Measurements from ENCODE around the gene COQ10A.
"Not testable (repeated sequence)": the region's sequence is repeated elsewhere in the genome, so short reads cannot be mapped to it uniquely, and the experiment has no call there.

Gene COQ10A

DNA sequence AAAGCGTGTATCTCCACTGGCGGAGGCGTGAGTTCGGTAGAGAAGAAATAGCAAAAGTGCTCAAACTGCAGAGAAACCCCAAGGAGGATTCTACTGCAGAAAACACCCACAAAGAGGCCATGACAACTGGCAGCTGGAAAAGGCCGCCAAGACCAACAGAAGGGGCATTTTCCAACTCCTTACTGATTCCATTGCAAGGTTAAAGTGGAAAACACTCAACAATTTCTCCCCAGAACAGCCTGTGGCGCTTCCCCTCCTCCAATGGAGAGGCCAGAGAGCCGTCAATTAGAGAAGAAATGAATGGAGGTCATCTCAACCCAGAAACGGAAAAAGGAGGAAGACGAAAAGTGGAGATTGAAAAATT, 7.9 kb upstream of the COQ10A start:
- peak overlapping the region; percentile 13 for H3K27ac ChIP-seq (ENCODE audit: low read depth, low read length)
- no peaks in the 10 kb centered on the region for H3K27me3 ChIP-seq (ENCODE audit: insufficient read depth, low read length)
- H3K4me1 ChIP-seq (ENCODE audit: control insufficient read depth, insufficient read depth, low read length, unreplicated experiment), result peaks cover 36% of the 10 kb centered on the region
- H3K36me3 ChIP-seq (ENCODE audit: insufficient read depth, low read length), result peaks cover 15% of the 10 kb centered on the region
- peak overlapping the region; percentile 90 for H3K4me3 ChIP-seq (ENCODE audit: low read depth, low read length)
- peaks cover 38% of the 10 kb centered on the region for H3K79me2 ChIP-seq (ENCODE audit: control insufficient read depth, insufficient read depth, low read length, unreplicated experiment)
- peak overlapping the region; percentile 78 for H2AFZ ChIP-seq (ENCODE audit: low read length, unreplicated experiment)

DNA sequence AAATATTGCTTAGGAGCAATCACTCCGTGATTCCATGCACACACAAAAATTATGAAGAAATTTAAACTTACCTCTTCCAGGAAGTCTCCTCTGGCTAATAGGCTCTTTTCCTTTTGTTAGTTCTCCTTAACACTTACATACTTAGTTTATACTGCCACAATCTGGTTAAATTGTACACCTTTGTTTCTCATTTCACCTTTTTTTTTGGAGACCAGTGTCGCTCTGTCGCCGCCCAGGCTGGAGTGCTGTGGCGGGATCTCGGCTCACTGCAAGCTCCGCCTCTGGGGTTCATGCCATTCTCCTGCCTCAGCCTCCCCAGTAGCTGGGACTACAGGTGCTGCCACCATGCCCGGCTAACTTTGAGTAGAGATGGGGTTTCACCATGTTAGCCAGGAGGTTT, 6.4 kb upstream of the COQ10A start:
- no peaks in the 10 kb centered on the region for H3K27me3 ChIP-seq (ENCODE audit: insufficient read depth, low read length)
- H3K4me3 ChIP-seq (ENCODE audit: low read depth, low read length), result no peak overlapping the region
- H3K27ac ChIP-seq (ENCODE audit: low read depth, low read length), result no peak overlapping the region
- H2AFZ ChIP-seq (ENCODE audit: low read length, unreplicated experiment), result no peak overlapping the region
- H3K79me2 ChIP-seq (ENCODE audit: control insufficient read depth, insufficient read depth, low read length, unreplicated experiment), result peaks cover 27% of the 10 kb centered on the region
- peaks cover 3% of the 10 kb centered on the region; the same call in 1 of the 2 replicates for H3K36me3 ChIP-seq (ENCODE audit: insufficient read depth, low read length)
- peaks cover 35% of the 10 kb centered on the region for H3K4me1 ChIP-seq (ENCODE audit: control insufficient read depth, insufficient read depth, low read length, unreplicated experiment)

DNA sequence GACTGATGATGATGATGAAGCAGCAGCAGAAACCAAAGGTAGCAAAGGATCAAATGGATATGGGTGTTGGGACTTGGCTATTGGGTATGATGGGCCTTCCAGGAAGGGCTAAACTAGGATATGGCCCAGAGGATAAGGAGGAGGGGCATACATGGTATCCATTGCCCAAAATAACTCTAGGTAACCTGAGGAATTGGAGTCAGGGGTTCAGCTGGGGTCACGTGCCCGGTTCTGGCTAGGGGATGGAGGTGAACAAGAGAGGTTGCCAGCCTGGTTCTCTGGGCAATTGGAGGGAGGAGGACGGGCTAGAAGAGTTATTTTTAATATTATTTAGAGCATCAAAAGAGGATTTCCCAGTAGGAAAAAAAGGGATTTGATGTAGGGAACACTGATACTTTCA, 5.8 kb upstream of the COQ10A start:
- no peaks in the 10 kb centered on the region for H3K27me3 ChIP-seq (ENCODE audit: insufficient read depth, low read length)
- peak overlapping the region; percentile 70; the same call in 1 of the 2 replicates for H3K27ac ChIP-seq (ENCODE audit: low read depth, low read length)
- H3K36me3 ChIP-seq (ENCODE audit: insufficient read depth, low read length), result no peaks in the 10 kb centered on the region
- no peak overlapping the region for H3K4me3 ChIP-seq (ENCODE audit: low read depth, low read length)
- peaks cover 21% of the 10 kb centered on the region for H3K79me2 ChIP-seq (ENCODE audit: control insufficient read depth, insufficient read depth, low read length, unreplicated experiment)
- H2AFZ ChIP-seq (ENCODE audit: low read length, unreplicated experiment), result no peak overlapping the region
- H3K4me1 ChIP-seq (ENCODE audit: control insufficient read depth, insufficient read depth, low read length, unreplicated experiment), result peaks cover 30% of the 10 kb centered on the region

DNA sequence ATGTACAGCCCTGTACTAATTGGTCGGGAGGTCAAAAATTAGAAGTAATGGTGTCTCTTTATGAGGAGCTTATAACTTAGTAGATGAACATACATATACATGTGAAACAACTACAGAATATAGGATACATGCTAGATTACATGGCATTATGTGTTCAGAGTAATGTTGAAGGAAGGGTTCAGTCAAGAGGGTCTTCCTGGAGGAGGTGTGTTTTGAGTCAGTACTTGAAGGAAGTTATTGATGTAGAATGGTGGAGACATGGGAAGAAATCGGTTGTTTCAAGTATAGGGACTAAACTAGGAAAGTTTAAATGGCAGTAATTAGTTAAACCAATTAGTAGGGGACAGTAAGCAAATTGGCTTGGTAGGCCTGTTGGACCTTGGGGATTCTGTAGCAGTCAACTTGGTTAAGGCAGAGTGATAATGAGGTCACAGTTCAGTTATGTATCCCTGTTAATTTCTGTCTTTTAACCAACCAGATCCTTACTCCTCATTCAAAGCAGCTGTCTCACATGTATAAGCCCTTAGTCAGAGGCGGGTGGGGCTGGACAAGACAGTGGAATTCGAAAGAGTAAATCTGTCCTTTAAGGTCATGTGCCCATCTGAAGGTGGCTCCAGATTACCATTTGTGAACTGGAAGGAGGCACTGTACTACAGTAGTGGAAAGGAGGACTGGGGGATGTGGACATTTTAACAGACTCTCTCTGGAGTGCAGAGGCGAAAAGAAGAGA, 5.1 kb upstream of the COQ10A start:
- H3K4me3 ChIP-seq (ENCODE audit: low read depth, low read length), result no peak overlapping the region
- no peaks in the 10 kb centered on the region for H3K27me3 ChIP-seq (ENCODE audit: insufficient read depth, low read length)
- peak overlapping the region; percentile 6 for H2AFZ ChIP-seq (ENCODE audit: low read length, unreplicated experiment)
- H3K36me3 ChIP-seq (ENCODE audit: insufficient read depth, low read length), result no peaks in the 10 kb centered on the region
- H3K79me2 ChIP-seq (ENCODE audit: control insufficient read depth, insufficient read depth, low read length, unreplicated experiment), result peaks cover 15% of the 10 kb centered on the region
- peak overlapping the region; percentile 70 for H3K27ac ChIP-seq (ENCODE audit: low read depth, low read length)
- peaks cover 23% of the 10 kb centered on the region for H3K4me1 ChIP-seq (ENCODE audit: control insufficient read depth, insufficient read depth, low read length, unreplicated experiment)

DNA sequence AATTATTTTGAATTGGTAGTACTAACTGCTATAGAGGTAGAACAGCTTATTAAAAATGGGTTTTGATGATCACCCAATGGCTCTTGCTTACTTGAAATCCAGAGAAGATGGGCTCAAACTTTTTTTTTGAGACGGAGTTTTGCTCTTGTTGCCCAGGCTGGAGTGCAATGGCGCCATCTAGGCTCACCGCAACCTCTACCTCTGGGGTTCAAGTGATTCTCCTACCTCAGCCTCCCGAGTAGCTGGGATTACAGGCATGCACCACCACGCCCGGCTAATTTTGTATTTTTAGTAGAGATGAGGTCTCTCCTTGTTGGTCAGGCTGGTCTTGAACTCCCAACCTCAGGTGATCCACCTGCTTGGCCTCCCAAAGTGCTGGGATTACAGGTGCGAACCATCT, 3.8 kb upstream of the COQ10A start:
- not testable (repeated sequence) for H3K4me3 ChIP-seq (ENCODE audit: low read depth, low read length); H2AFZ ChIP-seq (ENCODE audit: low read length, unreplicated experiment); H3K27ac ChIP-seq (ENCODE audit: low read depth, low read length); H3K27me3 ChIP-seq (ENCODE audit: insufficient read depth, low read length); H3K36me3 ChIP-seq (ENCODE audit: insufficient read depth, low read length); H3K79me2 ChIP-seq (ENCODE audit: control insufficient read depth, insufficient read depth, low read length, unreplicated experiment)
- H3K4me1 ChIP-seq (ENCODE audit: control insufficient read depth, insufficient read depth, low read length, unreplicated experiment), result peaks cover 18% of the 10 kb centered on the region

DNA sequence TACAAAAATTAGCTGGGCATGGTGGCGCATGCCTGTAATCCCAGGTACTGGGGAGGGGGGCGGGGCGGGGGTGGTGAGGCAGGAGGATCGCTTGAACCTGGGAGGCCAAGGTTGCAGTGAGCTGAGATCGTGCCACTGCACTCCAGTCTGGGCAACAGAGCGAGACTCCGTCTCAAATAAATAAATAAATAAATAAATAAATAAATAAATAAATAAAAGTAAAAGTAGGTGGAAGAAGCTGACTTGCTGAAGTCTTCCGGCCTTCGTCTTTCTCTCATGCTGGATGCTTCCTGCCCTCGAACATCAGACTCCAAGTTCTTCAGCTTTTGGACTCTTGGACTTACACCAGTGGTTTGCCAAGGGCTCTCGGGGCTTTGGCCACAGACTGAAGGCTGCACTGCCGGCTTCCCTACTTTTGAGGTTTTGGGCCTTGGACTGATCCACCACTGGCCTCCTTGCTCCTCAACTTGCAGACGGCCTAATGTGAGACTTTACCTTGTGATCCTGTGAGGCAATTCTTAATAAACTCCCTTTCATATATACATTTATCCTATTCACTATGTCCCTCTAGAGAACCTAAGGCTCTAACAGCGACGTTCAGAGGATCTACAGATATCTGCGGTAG, 562 bp upstream of the COQ10A start:
- Histone ChIP-seq H3K4me1 (ENCODE audit: control insufficient read depth, insufficient read depth, low read length, unreplicated experiment) (peaks cover 10% of the 10 kb centered on the region), H3K4me3 (ENCODE audit: low read depth, low read length) (peak overlapping the region; percentile 88), H3K27ac (ENCODE audit: low read depth, low read length) (peak overlapping the region; percentile 76; the same call in 1 of the 2 replicates), H2AFZ (ENCODE audit: low read length, unreplicated experiment) (peak overlapping the region; percentile 87)
- H3K27me3 ChIP-seq (ENCODE audit: insufficient read depth, low read length); H3K36me3 ChIP-seq (ENCODE audit: insufficient read depth, low read length); H3K79me2 ChIP-seq (ENCODE audit: control insufficient read depth, insufficient read depth, low read length, unreplicated experiment): not testable (repeated sequence)

DNA sequence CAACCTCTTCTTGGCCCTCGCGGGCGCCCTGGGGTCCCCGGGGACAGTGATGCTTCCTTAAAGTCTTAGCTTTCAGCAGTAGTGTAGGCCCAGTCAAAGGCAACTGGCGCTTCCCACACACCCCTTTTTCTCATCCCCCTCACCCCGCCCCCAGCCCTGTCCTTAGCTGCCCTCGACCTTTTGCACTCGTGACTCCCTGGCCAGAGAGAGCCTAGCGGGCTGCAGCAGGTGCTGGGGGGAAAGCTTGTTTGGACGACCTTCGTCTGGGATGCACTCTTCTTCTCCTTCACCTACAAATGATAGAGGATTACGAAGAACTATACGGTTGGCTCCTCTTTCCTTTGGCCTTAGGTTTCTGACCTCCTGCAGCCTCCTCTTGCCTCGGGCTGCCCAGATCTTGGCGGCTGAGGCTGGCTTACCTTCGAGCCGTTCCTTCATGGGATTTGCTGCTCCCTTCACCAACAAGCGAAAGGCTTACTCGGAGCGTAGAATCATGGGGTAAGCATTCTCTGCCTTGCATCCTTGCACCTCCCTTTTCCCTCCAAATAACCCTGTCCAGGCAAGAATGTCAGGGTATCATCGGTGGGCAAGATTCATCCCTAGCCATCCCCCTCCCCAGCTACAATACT, 815 bp downstream of the COQ10A start:
- H3K36me3 ChIP-seq (ENCODE audit: insufficient read depth, low read length), result peaks cover 4% of the 10 kb centered on the region; the same call in 1 of the 2 replicates
- no peaks in the 10 kb centered on the region for H3K27me3 ChIP-seq (ENCODE audit: insufficient read depth, low read length)
- H3K27ac ChIP-seq (ENCODE audit: low read depth, low read length), result no peak overlapping the region
- peak overlapping the region; percentile 88 for H3K4me3 ChIP-seq (ENCODE audit: low read depth, low read length)
- no peaks in the 10 kb centered on the region for H3K79me2 ChIP-seq (ENCODE audit: control insufficient read depth, insufficient read depth, low read length, unreplicated experiment)
- peak overlapping the region; percentile 65 for H2AFZ ChIP-seq (ENCODE audit: low read length, unreplicated experiment)
- H3K4me1 ChIP-seq (ENCODE audit: control insufficient read depth, insufficient read depth, low read length, unreplicated experiment), result no peaks in the 10 kb centered on the region

DNA sequence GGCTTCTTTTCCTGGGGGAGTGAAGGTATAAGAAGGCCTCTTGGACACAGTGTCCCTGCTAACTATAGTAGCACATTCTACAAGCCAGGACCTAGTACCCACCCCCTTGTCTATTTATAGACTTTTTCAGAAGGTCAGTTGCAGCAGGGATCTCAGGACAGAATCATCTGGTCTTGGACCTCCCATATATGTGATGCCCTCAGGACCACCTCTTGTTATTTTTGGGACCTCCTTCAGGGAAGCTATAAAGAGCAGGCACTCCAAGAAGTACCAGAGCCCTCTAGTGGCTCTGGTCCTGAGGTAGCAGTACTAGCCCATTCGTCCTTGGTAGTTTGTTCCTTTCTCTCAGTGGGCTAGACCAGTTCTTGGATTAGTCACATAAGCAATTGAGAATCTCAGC, 4.3 kb downstream of the COQ10A start:
- Histone ChIP-seq H3K27ac (ENCODE audit: low read depth, low read length) (no peak overlapping the region), H3K4me3 (ENCODE audit: low read depth, low read length) (no peak overlapping the region), H2AFZ (ENCODE audit: low read length, unreplicated experiment) (no peak overlapping the region), H3K27me3 (ENCODE audit: insufficient read depth, low read length) (no peaks in the 10 kb centered on the region), H3K79me2 (ENCODE audit: control insufficient read depth, insufficient read depth, low read length, unreplicated experiment) (no peaks in the 10 kb centered on the region), H3K36me3 (ENCODE audit: insufficient read depth, low read length) (peaks cover 17% of the 10 kb centered on the region; the same call in 1 of the 2 replicates), H3K4me1 (ENCODE audit: control insufficient read depth, insufficient read depth, low read length, unreplicated experiment) (no peaks in the 10 kb centered on the region)

DNA sequence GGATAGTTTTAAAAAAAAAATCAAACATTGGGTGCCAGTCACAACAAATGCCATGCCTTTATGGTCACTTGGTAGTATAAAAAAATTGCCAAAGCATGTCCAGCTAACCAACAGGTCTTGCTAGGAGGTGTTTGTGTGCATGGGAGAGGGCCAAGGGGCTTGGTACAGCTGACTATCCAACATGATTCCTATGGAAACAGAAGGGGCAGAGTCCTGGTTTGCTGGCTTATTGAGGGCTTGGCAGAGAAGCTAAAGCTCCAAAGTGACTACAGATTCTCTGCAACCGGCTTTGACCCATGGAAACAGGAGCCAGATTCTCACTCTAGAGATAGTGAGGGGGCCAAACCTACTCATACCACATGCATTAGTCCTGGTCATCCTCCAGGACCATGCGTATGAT, 5.7 kb downstream of the COQ10A start:
- not testable (repeated sequence) for H2AFZ ChIP-seq (ENCODE audit: low read length, unreplicated experiment); H3K79me2 ChIP-seq (ENCODE audit: control insufficient read depth, insufficient read depth, low read length, unreplicated experiment); H3K27me3 ChIP-seq (ENCODE audit: insufficient read depth, low read length); H3K27ac ChIP-seq (ENCODE audit: low read depth, low read length); H3K4me1 ChIP-seq (ENCODE audit: control insufficient read depth, insufficient read depth, low read length, unreplicated experiment); H3K4me3 ChIP-seq (ENCODE audit: low read depth, low read length)
- peaks cover 20% of the 10 kb centered on the region; the same call in 1 of the 2 replicates for H3K36me3 ChIP-seq (ENCODE audit: insufficient read depth, low read length)

DNA sequence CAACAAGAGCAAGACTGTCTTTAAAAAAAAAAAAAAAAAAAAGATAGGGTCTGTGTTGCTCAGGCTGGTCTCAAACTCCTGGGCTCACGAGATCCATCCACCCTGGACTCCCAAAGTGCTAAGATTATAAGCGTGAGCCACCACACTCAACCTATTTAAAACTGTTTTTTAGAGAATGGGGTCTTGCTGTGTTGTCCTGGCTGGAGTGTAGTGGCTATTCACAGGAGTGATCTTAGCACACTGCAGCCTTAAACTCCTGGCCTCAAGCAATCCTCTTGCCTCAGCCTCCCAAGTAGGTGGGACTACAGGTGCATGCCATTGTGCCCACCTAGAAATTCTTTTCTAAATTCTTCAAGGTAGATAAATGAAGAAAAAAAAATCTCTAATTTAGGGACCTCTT, 7.6 kb downstream of the COQ10A start:
- no peaks in the 10 kb centered on the region for H3K27me3 ChIP-seq (ENCODE audit: insufficient read depth, low read length)
- H2AFZ ChIP-seq (ENCODE audit: low read length, unreplicated experiment), result no peak overlapping the region
- H3K4me3 ChIP-seq (ENCODE audit: low read depth, low read length), result no peak overlapping the region
- no peak overlapping the region for H3K27ac ChIP-seq (ENCODE audit: low read depth, low read length)
- peaks cover 20% of the 10 kb centered on the region; the same call in 1 of the 2 replicates for H3K36me3 ChIP-seq (ENCODE audit: insufficient read depth, low read length)
- H3K79me2 ChIP-seq (ENCODE audit: control insufficient read depth, insufficient read depth, low read length, unreplicated experiment), result no peaks in the 10 kb centered on the region
- no peaks in the 10 kb centered on the region for H3K4me1 ChIP-seq (ENCODE audit: control insufficient read depth, insufficient read depth, low read length, unreplicated experiment)

DNA sequence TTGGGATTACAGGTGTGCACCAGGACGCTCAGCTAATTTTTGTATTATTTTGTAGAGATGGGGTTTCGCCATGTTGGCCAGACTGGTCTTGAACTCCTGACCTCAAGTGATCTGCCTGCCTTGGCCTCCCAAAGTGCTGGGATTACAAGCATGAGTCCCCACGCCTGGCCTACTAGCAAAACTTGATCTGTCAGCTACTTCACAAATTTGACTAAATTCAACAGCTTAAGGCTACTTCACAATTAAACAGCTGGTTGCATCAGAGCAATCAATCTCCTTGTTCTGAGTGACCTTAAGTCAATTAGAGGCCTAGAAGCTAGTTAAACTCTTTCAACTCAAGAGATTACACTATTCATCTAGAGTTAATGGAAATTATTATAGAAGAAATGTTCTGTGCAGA, 12.2 kb downstream of the COQ10A start:
- Histone ChIP-seq H2AFZ (ENCODE audit: low read length, unreplicated experiment) (no peak overlapping the region), H3K27ac (ENCODE audit: low read depth, low read length) (no peak overlapping the region), H3K4me1 (ENCODE audit: control insufficient read depth, insufficient read depth, low read length, unreplicated experiment) (no peaks in the 10 kb centered on the region), H3K27me3 (ENCODE audit: insufficient read depth, low read length) (no peaks in the 10 kb centered on the region), H3K79me2 (ENCODE audit: control insufficient read depth, insufficient read depth, low read length, unreplicated experiment) (no peaks in the 10 kb centered on the region), H3K36me3 (ENCODE audit: insufficient read depth, low read length) (peaks cover 38% of the 10 kb centered on the region), H3K4me3 (ENCODE audit: low read depth, low read length) (no peak overlapping the region)

All from ACC112 (cell line).